Common myeloid progenitor, CD34-positive (primary cell): ENCODE measurements around the gene CDH23.

ENCODE experiments used
- CTCF ChIA-PET: fragments of 350-600 bp; sonication (Branson Sonifier 250); formaldehyde crosslinking; loops from one replicate; lab custom pipeline; 2021; ENCODE audit warnings: antibody characterized with exemption; lab: Charles Lee
- POLR2A ChIA-PET: fragments of 350-600 bp; sonication (Branson Sonifier 250); formaldehyde crosslinking; loops from one replicate; lab custom pipeline; 2021; ENCODE audit warnings: antibody characterized with exemption; lab: Charles Lee
- DNase-seq, 3 donors: peaks; one replicate each; pipeline versions ENCODE4 v3.0.0 to v3.0.0-alpha.2; 2013
- H3K27ac ChIP-seq, 2 experiments: 1 replicate in 1 of 2; 2 replicates in 1 of 2; pipeline ENCODE4 v1.7.0; 2013; ENCODE audit warnings: inconsistent platforms in 2 of 2, low read length in 2 of 2, mild to moderate bottlenecking in 2 of 2, low read depth in 1 of 2, moderate library complexity in 1 of 2; ENCODE audit not compliant: severe bottlenecking in 2 of 2, insufficient read depth in 1 of 2, poor library complexity in 1 of 2
- H3K27me3 ChIP-seq, 5 experiments: replicated peaks in 2 of 5; 1 replicate in 3 of 5; 2 replicates in 2 of 5; pipeline versions ENCODE4 v1.6.1 to v1.7.0; 2013; ENCODE audit warnings: low read length in 4 of 5, mild to moderate bottlenecking in 2 of 5, moderate library complexity in 2 of 5, inconsistent platforms in 1 of 5; ENCODE audit not compliant: insufficient read depth in 5 of 5, control insufficient read depth in 4 of 5
- H3K36me3 ChIP-seq, 4 experiments: 1 replicate in 2 of 4; 2 replicates in 2 of 4; pipeline versions ENCODE4 v1.6.1 to v1.7.0; 2013; ENCODE audit warnings: low read length in 3 of 4, control low read depth in 1 of 4, mild to moderate bottlenecking in 1 of 4; ENCODE audit not compliant: control insufficient read depth in 4 of 4, insufficient read depth in 4 of 4
- H3K4me1 ChIP-seq, 4 experiments: 1 replicate in 3 of 4; 2 replicates in 1 of 4; pipeline versions ENCODE4 v1.6.1 to v1.7.1; 2013; ENCODE audit warnings: low read length in 3 of 4, mild to moderate bottlenecking in 3 of 4, control low read depth in 1 of 4, inconsistent platforms in 1 of 4, moderate library complexity in 1 of 4; ENCODE audit not compliant: control insufficient read depth in 4 of 4, insufficient read depth in 4 of 4; ENCODE audit errors: control extremely low read depth in 1 of 4
- H3K4me3 ChIP-seq, 7 experiments: 1 replicate in 4 of 7; 2 replicates in 3 of 7; pipeline versions ENCODE4 v1.5.1 to v1.7.0; 2013; ENCODE audit warnings: mild to moderate bottlenecking in 7 of 7, low read length in 6 of 7, moderate library complexity in 6 of 7, inconsistent platforms in 2 of 7, low read depth in 2 of 7, control low read depth in 1 of 7; ENCODE audit not compliant: insufficient read depth in 4 of 7, control insufficient read depth in 1 of 7; ENCODE audit errors: extremely low read depth in 1 of 7
- H3K9me3 ChIP-seq, 5 experiments: 1 replicate in 4 of 5; 2 replicates in 1 of 5; pipeline versions ENCODE4 v1.6.1 to v1.7.1; 2013; ENCODE audit warnings: low read length in 4 of 5, mild to moderate bottlenecking in 2 of 5, inconsistent platforms in 1 of 5, low read depth in 1 of 5, moderate library complexity in 1 of 5; ENCODE audit not compliant: control insufficient read depth in 4 of 5, insufficient read depth in 2 of 5; ENCODE audit errors: control extremely low read depth in 1 of 5
- WGBS: methylation state at CpG from one replicate; pipeline ENCODE4 v1.1.5; 2013; ENCODE audit not compliant: insufficient coverage; 5-methylcytosine and 5-hydroxymethylcytosine counted together

Gene CDH23

GRCh38 chr10:71692598-71693306 lies 296.0 kb downstream of the CDH23 start:
- H3K36me3 ChIP-seq, result no peaks in the 10 kb centered on the region
- peaks cover 0 to 7% (median 0%) of the 10 kb centered on the region in 5 experiments for H3K9me3 ChIP-seq
- H3K27ac ChIP-seq, result no peak overlapping the region
- peaks cover 0 to 43% (median 22%) of the 10 kb centered on the region in 4 experiments for H3K4me1 ChIP-seq
- CTCF ChIA-PET, result interaction anchor here (0.6 to 7.3 kb wide), 7 partner anchors 14 to 377 kb away, joined by 3 to 108 read pairs (median 5); no protein-coding TSS in a partner anchor
- POLR2A ChIA-PET, result no interaction called here
- H3K27me3 ChIP-seq, result no peaks in the 10 kb centered on the region
- H3K4me3 ChIP-seq, result no peak overlapping the region
- DNase-seq, result no peak
- WGBS, result 88% methylated on average over 6 of the region's 7 CpGs

- CTCF ChIA-PET, result interaction anchor here (1.0 to 7.3 kb wide), 7 partner anchors 8 to 378 kb away, joined by 3 to 108 read pairs (median 5); no protein-coding TSS in a partner anchor
- no peak overlapping the region for H3K4me3 ChIP-seq
- 89% methylated on average over 3 of the region's 5 CpGs for WGBS
- peaks cover 0 to 44% (median 22%) of the 10 kb centered on the region in 4 experiments for H3K4me1 ChIP-seq
- POLR2A ChIA-PET, result no interaction called here
- H3K9me3 ChIP-seq, result peaks cover 0 to 7% (median 0%) of the 10 kb centered on the region in 5 experiments
- no peak for DNase-seq
- no peaks in the 10 kb centered on the region for H3K36me3 ChIP-seq
- H3K27me3 ChIP-seq, result no peaks in the 10 kb centered on the region
- no peak overlapping the region for H3K27ac ChIP-seq
These were observed 296.7 kb downstream of the CDH23 start for GRCh38 chr10:71693377-71693776.

GRCh38 chr10:71694039-71694501 lies 297.4 kb downstream of the CDH23 start:
- Histone ChIP-seq H3K9me3 (peaks cover 0 to 4% (median 0%) of the 10 kb centered on the region in 5 experiments), H3K4me1 (peaks cover 0 to 46% (median 22%) of the 10 kb centered on the region in 4 experiments), H3K4me3 (peak overlapping the region in 2 of 7 experiments; percentile 9 to 45), H3K27me3 (no peaks in the 10 kb centered on the region), H3K36me3 (no peaks in the 10 kb centered on the region), H3K27ac (no peak overlapping the region)
- WGBS, result 87% methylated on average over 15 of the region's 18 CpGs
- POLR2A ChIA-PET, result interaction anchor here (0.9 kb wide), 1 partner anchor 79 kb away, joined by 5 read pairs; the partner anchor contains the start of gene VSIR
- CTCF ChIA-PET, result interaction anchor here (0.9 to 7.3 kb wide), 11 partner anchors 9 to 379 kb away, joined by 3 to 108 read pairs (median 5); no protein-coding TSS in a partner anchor
- no peak for DNase-seq

- peak; percentile 74 to 93 (median 92) for DNase-seq
- ChIA-PET CTCF (interaction anchor here (0.7 to 7.3 kb wide), 12 partner anchors 10 to 379 kb away, joined by 3 to 108 read pairs (median 4); no protein-coding TSS in a partner anchor), POLR2A (interaction anchor here (0.9 kb wide), 1 partner anchor 79 kb away, joined by 5 read pairs; the partner anchor contains the start of gene VSIR)
- Histone ChIP-seq H3K36me3 (no peaks in the 10 kb centered on the region), H3K27me3 (no peaks in the 10 kb centered on the region), H3K27ac (no peak overlapping the region), H3K9me3 (peaks cover 0 to 4% (median 0%) of the 10 kb centered on the region in 5 experiments), H3K4me1 (peaks cover 0 to 46% (median 22%) of the 10 kb centered on the region in 4 experiments), H3K4me3 (peak overlapping the region in 2 of 7 experiments; percentile 9 to 45)
- 0% methylated on average over 5 of the region's 10 CpGs for WGBS
These were observed 297.8 kb downstream of the CDH23 start for GRCh38 chr10:71694567-71694968.

- 96% methylated on average over 9 of the region's 14 CpGs for WGBS
These were observed 299.1 kb downstream of the CDH23 start for GRCh38 chr10:71695502-71696476.

GRCh38 chr10:71696628-71697326 lies 300.1 kb downstream of the CDH23 start:
- 74% methylated on average over 8 of the region's 10 CpGs for WGBS
- peaks cover 0 to 52% (median 24%) of the 10 kb centered on the region in 4 experiments for H3K4me1 ChIP-seq
- H3K4me3 ChIP-seq, result no peak overlapping the region
- CTCF ChIA-PET, result interaction anchor here (0.8 to 7.3 kb wide), 33 partner anchors 9 to 390 kb away, joined by 3 to 108 read pairs (median 5); partner anchors contain the start of genes C10orf105 and VSIR
- DNase-seq, result peak; percentile 37 to 69 (median 47)
- no peaks in the 10 kb centered on the region for H3K27me3 ChIP-seq
- no peak overlapping the region for H3K27ac ChIP-seq
- H3K9me3 ChIP-seq, result no peaks in the 10 kb centered on the region
- POLR2A ChIA-PET, result no interaction called here
- H3K36me3 ChIP-seq, result no peaks in the 10 kb centered on the region

More at GRCh38 chr10:71695502-71696476, 299.1 kb downstream of the CDH23 start:
- H3K27me3 ChIP-seq, result no peaks in the 10 kb centered on the region
- ChIA-PET POLR2A (no interaction called here), CTCF (interaction anchor here (0.7 to 7.3 kb wide), 32 partner anchors 8 to 389 kb away, joined by 3 to 108 read pairs (median 4); partner anchors contain the start of gene VSIR)
- peaks cover 0 to 46% (median 22%) of the 10 kb centered on the region in 4 experiments for H3K4me1 ChIP-seq
- peaks cover 0 to 4% (median 0%) of the 10 kb centered on the region in 5 experiments for H3K9me3 ChIP-seq
- H3K27ac ChIP-seq, result no peak overlapping the region
- H3K4me3 ChIP-seq, result no peak overlapping the region
- H3K36me3 ChIP-seq, result no peaks in the 10 kb centered on the region
- DNase-seq, result no peak
